HepG2 (cell line): ENCODE results near the gene UBR3. TPM values are rescaled to one million over a fixed set of nuclear protein-coding genes. Genes with fewer than 3 reads are reported as not detected.

ENCODE experiments used
- ATAC-seq: fragments of 200-7000 bp; cut with Tn5 transposase; 3 replicates; pipeline ENCODE4 v1.9.1; 2020; ENCODE audit warnings: mild to moderate bottlenecking, moderate library complexity
- BruUV-seq: library from RNA; stranded (reverse); fragments of 400-500 nt; replicated peaks from 2 replicates; lab custom pipeline; 2021; lab: Mats Ljungman, UMichigan
- CTCF ChIA-PET: fragments of 300-600 bp; formaldehyde crosslinking; extraction: SDS; loops from one replicate; lab custom pipeline; 2021; ENCODE audit warnings: low total read pairs, inconsistent platforms, low intra/inter-chr PET ratio; lab: Yijun Ruan, JAX
- POLR2A ChIA-PET: fragments of 350-600 bp; sonication (Branson Sonifier 250); formaldehyde crosslinking; loops from one replicate; lab custom pipeline; 2020; ENCODE audit warnings: antibody characterized with exemption, inconsistent platforms; lab: Yijun Ruan, JAX
- DNase-seq: peaks from one replicate; pipeline ENCODE4 v3.0.0-alpha.2; 2015; ENCODE audit warnings: low spot score
- FAIRE-seq: peaks from 3 replicates; lab custom pipeline; 2011; peaks lifted over from hg19 to GRCh38; lab: Jason Lieb, UNC
- H2AFZ ChIP-seq: one replicate; pipeline ENCODE4 v1.6.1; 2011; ENCODE audit warnings: low read length, inconsistent platforms
- H3K27ac ChIP-seq: fragments of 300-600 bp; 3 replicates; pipeline ENCODE4 v1.8.0; 2011; ENCODE audit warnings: mixed run types, mild to moderate bottlenecking, mixed read lengths, low read length, inconsistent platforms; ENCODE audit not compliant: insufficient read depth; ENCODE audit errors: extremely low read length
- H3K27me3 ChIP-seq, 2 experiments: fragments of 200-600 bp in 1 of 2; 2 replicates in 1 of 2; 3 replicates in 1 of 2; pipeline versions ENCODE4 v1.6.0 to v1.8.0; 2011; ENCODE audit warnings: low read length in 2 of 2, mild to moderate bottlenecking in 2 of 2, moderate library complexity in 2 of 2, inconsistent platforms in 1 of 2; ENCODE audit not compliant: insufficient read depth in 2 of 2, control insufficient read depth in 1 of 2
- H3K36me3 ChIP-seq, 2 experiments: fragments of 200-600 bp in 1 of 2; replicated peaks in 1 of 2; 2 replicates in 1 of 2; 3 replicates in 1 of 2; pipeline versions ENCODE4 v1.5.1 to v1.8.0; 2011; ENCODE audit warnings: low read length in 2 of 2, inconsistent platforms in 1 of 2; ENCODE audit not compliant: insufficient read depth in 2 of 2, control insufficient read depth in 1 of 2
- H3K4me1 ChIP-seq: 2 replicates; pipeline ENCODE4 v1.5.1; 2012; ENCODE audit warnings: low read length, inconsistent platforms; ENCODE audit not compliant: insufficient read depth
- H3K4me2 ChIP-seq: 2 replicates; pipeline ENCODE4 v1.6.0; 2011; ENCODE audit warnings: low read depth, low read length, inconsistent platforms
- H3K4me3 ChIP-seq, 3 experiments: fragments of 200-600 bp in 1 of 3; sonication (generic), shearing (Covaris generic) in 1 of 3; replicated peaks in 1 of 3; 2 replicates each; pipeline ENCODE4 v1.5.1; 2011 to 2016; ENCODE audit warnings: low read length in 3 of 3, inconsistent platforms in 2 of 3, low read depth in 2 of 3, mild to moderate bottlenecking in 2 of 3, control low read depth in 1 of 3, mixed read lengths in 1 of 3; ENCODE audit not compliant: insufficient read depth in 1 of 3
- H3K79me2 ChIP-seq: one replicate; pipeline ENCODE4 v1.6.1; 2011; ENCODE audit warnings: low read length, inconsistent platforms; ENCODE audit not compliant: insufficient read depth
- H3K9ac ChIP-seq: 2 replicates; pipeline ENCODE4 v1.6.0; 2011; ENCODE audit warnings: mild to moderate bottlenecking, low read depth, low read length, inconsistent platforms; ENCODE audit not compliant: insufficient read depth
- H3K9me3 ChIP-seq: 2 replicates; pipeline ENCODE4 v1.5.1; 2012; ENCODE audit warnings: mild to moderate bottlenecking, low read length
- H4K20me1 ChIP-seq: 2 replicates; pipeline ENCODE4 v1.6.0; 2011; ENCODE audit warnings: inconsistent platforms, mild to moderate bottlenecking, low read length, moderate library complexity; ENCODE audit not compliant: insufficient read depth
- ARID3A ChIP-seq: IDR thresholded peaks from 2 replicates; pipeline ENCODE4 v1.6.1; 2012; ENCODE audit warnings: low read depth, low read length, improper control_type of control experiment
- FOSL2 ChIP-seq: sonication (generic); formaldehyde crosslinking; IDR thresholded peaks from 2 replicates; pipeline ENCODE4 v1.4.0; 2020; ENCODE audit warnings: missing genetic modification reagents
- GATA4 ChIP-seq: sonication (generic); IDR thresholded peaks from 2 replicates; pipeline ENCODE4 v1.6.1; 2016; ENCODE audit warnings: antibody characterized with exemption, low read depth, borderline replicate concordance
- GLI4 ChIP-seq: sonication (generic); formaldehyde crosslinking; IDR thresholded peaks from 2 replicates; pipeline ENCODE4 v1.5.1; 2020; ENCODE audit warnings: missing genetic modification reagents, mild to moderate bottlenecking, moderate library complexity, borderline replicate concordance
- GTF2F1 ChIP-seq: fragments of 150-350 bp; IDR thresholded peaks from 2 replicates; pipeline ENCODE4 v1.6.1; 2014; ENCODE audit warnings: low read length
- HNRNPH1 ChIP-seq: fragments of 200-400 bp; formaldehyde crosslinking; optimal IDR thresholded peaks from 2 replicates; pipeline ENCODE3; 2017; ENCODE audit warnings: mild to moderate bottlenecking, low read depth, low read length
- KLF15 ChIP-seq: sonication (generic); formaldehyde crosslinking; IDR thresholded peaks from 2 replicates; pipeline ENCODE4 v1.8.1; 2023; ENCODE audit warnings: borderline replicate concordance, mild to moderate bottlenecking, inconsistent platforms, missing genetic modification reagents, mixed read lengths
- MAFG ChIP-seq: sonication (generic); formaldehyde crosslinking; IDR thresholded peaks from 2 replicates; pipeline ENCODE4 v1.5.1; 2020; ENCODE audit warnings: mild to moderate bottlenecking, missing genetic modification reagents
- SMC3 ChIP-seq: IDR thresholded peaks from 2 replicates; pipeline ENCODE4 v1.6.1; 2011; ENCODE audit warnings: low read length, improper control_type of control experiment
- STAT5B ChIP-seq: sonication (generic); formaldehyde crosslinking; IDR thresholded peaks from 2 replicates; pipeline ENCODE4 v1.4.0; 2020; ENCODE audit warnings: missing genetic modification reagents
- ZIK1 ChIP-seq: sonication (generic); formaldehyde crosslinking; IDR thresholded peaks from 2 replicates; pipeline ENCODE4 v1.5.0; 2020; ENCODE audit warnings: mild to moderate bottlenecking, low read depth, missing genetic modification reagents, borderline replicate concordance
- ZMYM3 ChIP-seq: sonication (generic); formaldehyde crosslinking; IDR thresholded peaks from 2 replicates; pipeline ENCODE4 v1.5.1; 2020; ENCODE audit warnings: mild to moderate bottlenecking, missing genetic modification reagents
- ZNF616 ChIP-seq: sonication (generic); formaldehyde crosslinking; IDR thresholded peaks from 2 replicates; pipeline ENCODE4 v1.5.0; 2020; ENCODE audit warnings: low read depth, mild to moderate bottlenecking, missing genetic modification reagents
- ZNF660 ChIP-seq: sonication (generic); formaldehyde crosslinking; IDR thresholded peaks from 2 replicates; pipeline ENCODE4 v1.5.1; 2020; ENCODE audit warnings: mild to moderate bottlenecking, low read depth, missing genetic modification reagents, borderline replicate concordance
- WGBS: methylation state at CpG from one replicate; pipeline ENCODE4 v1.1.6; 2017; ENCODE audit warnings: low lambda C conversion rate; 5-methylcytosine and 5-hydroxymethylcytosine counted together
- in situ Hi-C: cut with HindIII; loops from 2 replicates; pipeline ENCODE4 v1.10.0; 2017; ENCODE audit warnings: low pct_unique_long_range_greater_than_20kb; ENCODE audit not compliant: extremely low pct_ligation_motif_present
- intact Hi-C: fragments of 100-400 bp; cut with micrococcal nuclease; formaldehyde crosslinking; loops from one replicate; pipeline ENCODE4 v1.10.0; 2022; ENCODE audit not compliant: unreplicated experiment
- polyA plus RNA-seq, 8 experiments: library from polyadenylated mRNA; depleted of rRNA in 3 of 8; stranded (reverse) in 7 of 8; unstranded in 1 of 8; fragments of >200 nt; fragmentation: Illumina TruSeq in 4 of 8; extraction: Trizol in 4 of 8; gene quantifications; 2 replicates each; pipeline versions ENCODE4 v1.2.1 to v1.2.3, GENCODE V29; 2011 to 2016; ENCODE audit warnings: low read depth in 4 of 8, missing spikeins in 1 of 8, mixed read lengths in 1 of 8; ENCODE audit not compliant: insufficient read depth in 1 of 8
- total RNA-seq, 5 experiments: library from RNA; depleted of rRNA; stranded (reverse); fragments of >200 nt; fragmentation: Illumina TruSeq; extraction: Trizol; gene quantifications; 2 replicates each; pipeline ENCODE4 v1.2.3, GENCODE V29; 2016; ENCODE audit warnings: low read depth in 1 of 5
- TF ChIP-seq, protein P1 (sequence below): sonication (generic); formaldehyde crosslinking; IDR thresholded peaks from 2 replicates; pipeline ENCODE4 v1.4.0; 2020; ENCODE audit warnings: mild to moderate bottlenecking, missing genetic modification reagents
- TF ChIP-seq, protein P2 (sequence below): sonication (generic); formaldehyde crosslinking; IDR thresholded peaks from 2 replicates; pipeline ENCODE4 v1.4.0; 2020; ENCODE audit warnings: mild to moderate bottlenecking, missing genetic modification reagents

The UBR3 gene
- total and polyA plus RNA-seq, 2 of the 13 experiments (the other 11 are each of a cell fraction or from before 2014, with no cell fraction given), result 15.1 to 28.0 TPM

- ATAC-seq, result peak; percentile 73
- Histone ChIP-seq H2AFZ (no peak overlapping the region), H3K4me2 (no peak overlapping the region), H3K27ac (no peak overlapping the region), H3K36me3 (peaks cover 14 to 67% of the 10 kb centered on the region in 2 experiments), H3K27me3 (no peaks in the 10 kb centered on the region), H3K4me1 (no peaks in the 10 kb centered on the region), H4K20me1 (0 out of 2 replicates have a peak, but pooled peaks cover 2% of the 10 kb centered on the region), H3K4me3 (no peak overlapping the region), H3K79me2 (peaks cover 9% of the 10 kb centered on the region), H3K9me3 (no peaks in the 10 kb centered on the region), H3K9ac (no peak overlapping the region)
- peak; percentile 64 for DNase-seq
- in situ Hi-C loops, result no loop called here
- ChIA-PET POLR2A (interaction anchor here (1.4 to 2.1 kb wide), 2 partner anchors 11 to 17 kb away, joined by 7 to 9 read pairs; partner anchors contain the start of genes SSB and UBR3), CTCF (interaction anchor here (1.2 kb wide), 1 partner anchor 9 kb away, joined by 3 read pairs; the partner anchor contains the start of gene METTL5)
- 50% methylated on average over 1 of the region's 1 CpG for WGBS
- intact Hi-C loops, result no loop called here
- BruUV-seq, result no TSS peak
- FAIRE-seq, result no peak
- TF ChIP-seq GLI4 (CRISPR knock-in tag), result no peak
- 0 out of 2 replicates have a peak, but pooled peaks have one; percentile 43 for TF ChIP-seq ARID3A
- TF ChIP-seq, protein P1, sequence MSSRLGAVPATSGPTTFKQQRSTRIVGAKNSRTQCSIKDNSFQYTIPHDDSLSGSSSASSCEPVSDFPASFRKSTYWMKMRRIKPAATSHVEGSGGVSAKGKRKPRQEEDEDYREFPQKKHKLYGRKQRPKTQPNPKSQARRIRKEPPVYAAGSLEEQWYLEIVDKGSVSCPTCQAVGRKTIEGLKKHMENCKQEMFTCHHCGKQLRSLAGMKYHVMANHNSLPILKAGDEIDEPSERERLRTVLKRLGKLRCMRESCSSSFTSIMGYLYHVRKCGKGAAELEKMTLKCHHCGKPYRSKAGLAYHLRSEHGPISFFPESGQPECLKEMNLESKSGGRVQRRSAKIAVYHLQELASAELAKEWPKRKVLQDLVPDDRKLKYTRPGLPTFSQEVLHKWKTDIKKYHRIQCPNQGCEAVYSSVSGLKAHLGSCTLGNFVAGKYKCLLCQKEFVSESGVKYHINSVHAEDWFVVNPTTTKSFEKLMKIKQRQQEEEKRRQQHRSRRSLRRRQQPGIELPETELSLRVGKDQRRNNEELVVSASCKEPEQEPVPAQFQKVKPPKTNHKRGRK, result no peak
- TF ChIP-seq KLF15 (CRISPR knock-in tag), result no peak
- TF ChIP-seq STAT5B, result no peak
- no peak for TF ChIP-seq ZIK1 (CRISPR knock-in tag)
- TF ChIP-seq, protein P2, sequence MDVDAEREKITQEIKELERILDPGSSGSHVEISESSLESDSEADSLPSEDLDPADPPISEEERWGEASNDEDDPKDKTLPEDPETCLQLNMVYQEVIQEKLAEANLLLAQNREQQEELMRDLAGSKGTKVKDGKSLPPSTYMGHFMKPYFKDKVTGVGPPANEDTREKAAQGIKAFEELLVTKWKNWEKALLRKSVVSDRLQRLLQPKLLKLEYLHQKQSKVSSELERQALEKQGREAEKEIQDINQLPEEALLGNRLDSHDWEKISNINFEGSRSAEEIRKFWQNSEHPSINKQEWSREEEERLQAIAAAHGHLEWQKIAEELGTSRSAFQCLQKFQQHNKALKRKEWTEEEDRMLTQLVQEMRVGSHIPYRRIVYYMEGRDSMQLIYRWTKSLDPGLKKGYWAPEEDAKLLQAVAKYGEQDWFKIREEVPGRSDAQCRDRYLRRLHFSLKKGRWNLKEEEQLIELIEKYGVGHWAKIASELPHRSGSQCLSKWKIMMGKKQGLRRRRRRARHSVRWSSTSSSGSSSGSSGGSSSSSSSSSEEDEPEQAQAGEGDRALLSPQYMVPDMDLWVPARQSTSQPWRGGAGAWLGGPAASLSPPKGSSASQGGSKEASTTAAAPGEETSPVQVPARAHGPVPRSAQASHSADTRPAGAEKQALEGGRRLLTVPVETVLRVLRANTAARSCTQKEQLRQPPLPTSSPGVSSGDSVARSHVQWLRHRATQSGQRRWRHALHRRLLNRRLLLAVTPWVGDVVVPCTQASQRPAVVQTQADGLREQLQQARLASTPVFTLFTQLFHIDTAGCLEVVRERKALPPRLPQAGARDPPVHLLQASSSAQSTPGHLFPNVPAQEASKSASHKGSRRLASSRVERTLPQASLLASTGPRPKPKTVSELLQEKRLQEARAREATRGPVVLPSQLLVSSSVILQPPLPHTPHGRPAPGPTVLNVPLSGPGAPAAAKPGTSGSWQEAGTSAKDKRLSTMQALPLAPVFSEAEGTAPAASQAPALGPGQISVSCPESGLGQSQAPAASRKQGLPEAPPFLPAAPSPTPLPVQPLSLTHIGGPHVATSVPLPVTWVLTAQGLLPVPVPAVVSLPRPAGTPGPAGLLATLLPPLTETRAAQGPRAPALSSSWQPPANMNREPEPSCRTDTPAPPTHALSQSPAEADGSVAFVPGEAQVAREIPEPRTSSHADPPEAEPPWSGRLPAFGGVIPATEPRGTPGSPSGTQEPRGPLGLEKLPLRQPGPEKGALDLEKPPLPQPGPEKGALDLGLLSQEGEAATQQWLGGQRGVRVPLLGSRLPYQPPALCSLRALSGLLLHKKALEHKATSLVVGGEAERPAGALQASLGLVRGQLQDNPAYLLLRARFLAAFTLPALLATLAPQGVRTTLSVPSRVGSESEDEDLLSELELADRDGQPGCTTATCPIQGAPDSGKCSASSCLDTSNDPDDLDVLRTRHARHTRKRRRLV (CRISPR knock-in tag), result no peak
- TF ChIP-seq GATA4, result no peak
- TF ChIP-seq MAFG (CRISPR knock-in tag), result no peak
- no peak for TF ChIP-seq ZMYM3 (CRISPR knock-in tag)
- TF ChIP-seq ZNF616 (CRISPR knock-in tag), result no peak
- no peak for TF ChIP-seq HNRNPH1
- TF ChIP-seq FOSL2 (CRISPR knock-in tag), result peak; percentile 47; the same call in 1 of the 2 replicates
- no peak for TF ChIP-seq SMC3
- TF ChIP-seq ZNF660 (CRISPR knock-in tag), result no peak
- TF ChIP-seq GTF2F1, result no peak
Measured at GRCh38 chr2:169815849-169816248, 11.4 kb upstream of the UBR3 start.
